HFF-Myc (cell line): ENCODE measurements around the gene UBE2E3.
A peak's percentile ranks its signal among the peaks of the same experiment; 100 is the strongest.

Experiments used
- DNase-seq: peaks from one replicate; pipeline ENCODE4 v3.0.0-alpha.2; 2011; ENCODE audit warnings: low read depth; ENCODE audit errors: extremely low read depth
- H3K4me3 ChIP-seq: replicated peaks from 2 replicates; pipeline ENCODE4 v1.5.1; 2011; ENCODE audit warnings: low read depth, mild to moderate bottlenecking, control low read depth, low read length
- TF ChIP-seq, protein P1 (sequence below): IDR thresholded peaks from 2 replicates; pipeline ENCODE4 v1.5.1; 2012; ENCODE audit warnings: mild to moderate bottlenecking, low read depth, low read length, control low read depth; ENCODE audit errors: missing control alignments

The UBE2E3 gene

DNA sequence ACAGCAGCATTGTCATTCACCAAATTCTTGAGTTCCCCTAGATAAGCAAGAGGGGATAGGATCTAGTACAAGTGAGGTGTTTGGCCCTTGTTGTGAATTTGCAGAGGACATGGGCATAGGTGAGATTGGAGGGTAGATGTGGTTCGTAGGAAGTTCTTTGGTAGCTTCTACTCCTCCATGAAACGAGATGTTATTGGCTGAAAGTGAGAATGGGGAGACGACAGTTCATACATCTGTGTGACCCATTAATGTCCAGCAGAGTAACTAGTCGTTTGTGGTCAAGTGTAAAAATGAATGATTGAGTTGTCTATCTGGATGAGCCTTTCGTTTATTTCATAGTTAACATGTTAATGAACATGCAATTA is 90.4 kb downstream of the UBE2E3 start:
- H3K4me3 ChIP-seq, result no peak overlapping the region
- no peak for DNase-seq
- TF ChIP-seq, protein P1, sequence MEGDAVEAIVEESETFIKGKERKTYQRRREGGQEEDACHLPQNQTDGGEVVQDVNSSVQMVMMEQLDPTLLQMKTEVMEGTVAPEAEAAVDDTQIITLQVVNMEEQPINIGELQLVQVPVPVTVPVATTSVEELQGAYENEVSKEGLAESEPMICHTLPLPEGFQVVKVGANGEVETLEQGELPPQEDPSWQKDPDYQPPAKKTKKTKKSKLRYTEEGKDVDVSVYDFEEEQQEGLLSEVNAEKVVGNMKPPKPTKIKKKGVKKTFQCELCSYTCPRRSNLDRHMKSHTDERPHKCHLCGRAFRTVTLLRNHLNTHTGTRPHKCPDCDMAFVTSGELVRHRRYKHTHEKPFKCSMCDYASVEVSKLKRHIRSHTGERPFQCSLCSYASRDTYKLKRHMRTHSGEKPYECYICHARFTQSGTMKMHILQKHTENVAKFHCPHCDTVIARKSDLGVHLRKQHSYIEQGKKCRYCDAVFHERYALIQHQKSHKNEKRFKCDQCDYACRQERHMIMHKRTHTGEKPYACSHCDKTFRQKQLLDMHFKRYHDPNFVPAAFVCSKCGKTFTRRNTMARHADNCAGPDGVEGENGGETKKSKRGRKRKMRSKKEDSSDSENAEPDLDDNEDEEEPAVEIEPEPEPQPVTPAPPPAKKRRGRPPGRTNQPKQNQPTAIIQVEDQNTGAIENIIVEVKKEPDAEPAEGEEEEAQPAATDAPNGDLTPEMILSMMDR, result no peak

DNA sequence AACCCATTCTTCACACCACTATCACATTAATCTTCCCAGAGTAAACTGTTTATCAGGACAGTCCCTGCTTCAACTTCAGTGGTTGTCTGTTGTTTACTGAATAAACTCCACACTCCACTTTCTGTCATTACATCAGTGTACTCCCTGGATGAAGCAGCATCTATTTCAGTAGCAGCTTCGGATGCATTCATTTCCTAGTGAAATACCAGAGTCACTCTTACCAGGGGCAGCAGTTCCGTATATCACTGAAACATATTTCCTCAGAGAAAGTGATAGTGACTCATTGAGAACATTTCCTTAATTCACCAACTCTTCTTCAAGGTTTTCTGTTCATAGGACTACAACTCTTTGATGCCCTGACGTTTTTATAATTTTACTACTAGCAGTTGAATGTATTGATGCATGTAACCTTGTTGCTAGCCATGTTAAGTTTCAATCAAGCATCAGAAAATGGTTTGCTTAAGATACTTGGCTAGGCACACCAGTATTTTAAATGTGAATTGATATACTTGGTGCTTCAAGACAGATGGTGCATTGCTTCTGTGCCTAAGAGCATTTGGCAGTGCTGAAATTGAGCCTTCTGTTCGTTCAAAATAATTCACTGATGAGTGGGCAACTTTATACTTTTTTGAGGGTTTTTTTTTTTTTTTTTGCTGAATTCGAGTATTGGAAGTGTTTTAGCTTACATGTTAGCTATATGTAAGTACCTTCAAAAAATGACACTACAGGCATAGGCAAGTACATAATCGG is 92.3 kb downstream of the UBE2E3 start:
- TF ChIP-seq, protein P1, result no peak
- no peak overlapping the region for H3K4me3 ChIP-seq
- no peak for DNase-seq

DNA sequence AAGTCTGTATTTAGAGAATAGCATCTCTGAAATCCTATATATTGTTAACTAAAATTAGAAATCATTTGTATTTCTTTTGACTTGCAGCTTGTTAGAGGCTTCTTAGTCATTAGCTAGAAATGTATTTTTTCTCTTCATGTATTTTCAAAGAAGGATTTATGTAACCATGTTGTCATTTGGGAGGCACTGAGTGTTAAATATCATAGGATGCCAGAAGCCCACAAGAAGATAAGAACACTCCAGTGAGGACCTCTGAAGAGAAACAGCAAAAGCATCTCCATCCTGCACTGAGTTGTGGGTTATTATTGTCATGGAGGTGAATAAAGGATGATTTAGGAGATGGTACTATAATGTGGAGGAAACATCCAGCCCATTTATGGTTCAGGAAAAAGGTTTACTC is 93.5 kb downstream of the UBE2E3 start:
- H3K4me3 ChIP-seq, result no peak overlapping the region
- TF ChIP-seq, protein P1, result no peak
- no peak for DNase-seq

GRCh38 chr2:181074457-181074856 is 94.1 kb downstream of the UBE2E3 start:
- TF ChIP-seq, protein P1, result no peak
- H3K4me3 ChIP-seq, result no peak overlapping the region
- DNase-seq, result no peak

GRCh38 chr2:181076658-181077057 is 96.3 kb downstream of the UBE2E3 start:
- H3K4me3 ChIP-seq, result no peak overlapping the region
- TF ChIP-seq, protein P1, result no peak
- no peak for DNase-seq

GRCh38 chr2:181077128-181077709 is 96.8 kb downstream of the UBE2E3 start:
- TF ChIP-seq, protein P1, result peak; percentile 53
- no peak overlapping the region for H3K4me3 ChIP-seq
- no peak for DNase-seq

DNA sequence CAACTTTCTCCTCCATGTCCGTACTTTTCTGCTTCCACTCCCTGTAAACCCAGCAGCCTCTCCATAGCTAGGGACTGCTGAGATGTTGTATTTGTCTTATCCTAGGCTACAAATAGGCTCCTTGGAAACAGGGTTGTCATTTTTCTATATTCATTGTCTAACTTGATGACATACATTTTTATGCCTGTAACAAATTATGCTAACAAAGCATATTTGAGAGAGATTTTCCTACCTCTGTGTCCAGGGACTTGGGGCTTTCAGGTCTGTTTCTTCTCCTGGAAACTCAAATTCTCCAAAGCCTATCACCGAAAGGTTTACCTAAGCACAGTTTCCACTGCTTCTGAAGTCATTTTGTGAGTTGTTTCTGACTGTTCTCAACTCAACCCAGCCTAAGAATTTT is 102.7 kb downstream of the UBE2E3 start:
- TF ChIP-seq, protein P1, result no peak
- no peak overlapping the region for H3K4me3 ChIP-seq

More for the DNA sequence above, 102.7 kb downstream of the UBE2E3 start:
- no peak for DNase-seq
